Ascending aorta (tissue), 2 donors: ENCODE data around the gene DSE. TPM values are rescaled to one million over a fixed set of nuclear protein-coding genes. Genes with fewer than 3 reads are reported as not detected.

ENCODE experiments used
- DNase-seq, 2 donors: peaks; one replicate each; pipeline ENCODE4 v3.0.0-alpha.2; 2019; ENCODE audit warnings: low spot score in 2 of 2
- H3K27ac ChIP-seq, 2 donors: fragments of 200-600 bp; sonication (generic); one replicate each; pipeline ENCODE4 v1.5.1; 2016 to 2017; ENCODE audit warnings: mild to moderate bottlenecking in 1 of 2
- H3K27me3 ChIP-seq: fragments of 200-600 bp; sonication (generic); one replicate; pipeline ENCODE4 v1.5.1; 2017
- H3K36me3 ChIP-seq, 2 donors: fragments of 200-600 bp; sonication (generic); one replicate each; pipeline ENCODE4 v1.5.1; 2016
- H3K4me1 ChIP-seq, 2 donors: fragments of 200-600 bp; sonication (generic); one replicate each; pipeline ENCODE4 v1.5.1; 2016 to 2017; ENCODE audit warnings: mild to moderate bottlenecking in 1 of 2
- H3K4me3 ChIP-seq, 2 donors: fragments of 200-600 bp; sonication (generic); one replicate each; pipeline ENCODE4 v1.5.1; 2016 to 2017; ENCODE audit warnings: mild to moderate bottlenecking in 1 of 2
- H3K9me3 ChIP-seq, 2 donors: fragments of 200-600 bp; sonication (generic); one replicate each; pipeline ENCODE4 v1.5.1; 2016
- intact Hi-C: fragments of 100-400 bp; cut with DNase I; formaldehyde crosslinking; loops from one replicate; pipeline ENCODE4 v1.15.1; 2023
- total RNA-seq: library from RNA; depleted of rRNA; stranded (reverse); fragments of >200 nt; gene quantifications from one replicate; pipeline ENCODE4 v1.1.0, GENCODE V29; 2016
- TF ChIP-seq, protein P1 (sequence below), 3 experiments: fragments of 200-600 bp in 2 of 3; fragments of 450-650 bp in 1 of 3; sonication (generic) in 2 of 3; IDR thresholded peaks; one replicate each; pipeline ENCODE4 v1.5.1; 2016 to 2019; ENCODE audit warnings: antibody characterized with exemption in 3 of 3, mild to moderate bottlenecking in 1 of 3, moderate library complexity in 1 of 3

The DSE gene
- total RNA-seq, 1 donor from 2014 or later: 27.6 TPM

GRCh38 chr6:116400328-116400727 lies 29.6 kb downstream of the DSE start:
- no peak overlapping the region for H3K4me3 ChIP-seq
- TF ChIP-seq, protein P1, sequence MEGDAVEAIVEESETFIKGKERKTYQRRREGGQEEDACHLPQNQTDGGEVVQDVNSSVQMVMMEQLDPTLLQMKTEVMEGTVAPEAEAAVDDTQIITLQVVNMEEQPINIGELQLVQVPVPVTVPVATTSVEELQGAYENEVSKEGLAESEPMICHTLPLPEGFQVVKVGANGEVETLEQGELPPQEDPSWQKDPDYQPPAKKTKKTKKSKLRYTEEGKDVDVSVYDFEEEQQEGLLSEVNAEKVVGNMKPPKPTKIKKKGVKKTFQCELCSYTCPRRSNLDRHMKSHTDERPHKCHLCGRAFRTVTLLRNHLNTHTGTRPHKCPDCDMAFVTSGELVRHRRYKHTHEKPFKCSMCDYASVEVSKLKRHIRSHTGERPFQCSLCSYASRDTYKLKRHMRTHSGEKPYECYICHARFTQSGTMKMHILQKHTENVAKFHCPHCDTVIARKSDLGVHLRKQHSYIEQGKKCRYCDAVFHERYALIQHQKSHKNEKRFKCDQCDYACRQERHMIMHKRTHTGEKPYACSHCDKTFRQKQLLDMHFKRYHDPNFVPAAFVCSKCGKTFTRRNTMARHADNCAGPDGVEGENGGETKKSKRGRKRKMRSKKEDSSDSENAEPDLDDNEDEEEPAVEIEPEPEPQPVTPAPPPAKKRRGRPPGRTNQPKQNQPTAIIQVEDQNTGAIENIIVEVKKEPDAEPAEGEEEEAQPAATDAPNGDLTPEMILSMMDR (IDR thresholded peaks at IDR 0.05): no peak
- intact Hi-C loops: no loop called here
- H3K27ac ChIP-seq: no peak overlapping the region
- no peak for DNase-seq
- H3K9me3 ChIP-seq: no peaks in the 10 kb centered on the region
- H3K4me1 ChIP-seq: peaks cover 5 to 64% of the 10 kb centered on the region in 2 donors
- H3K36me3 ChIP-seq: no peaks in the 10 kb centered on the region
- no peaks in the 10 kb centered on the region for H3K27me3 ChIP-seq

GRCh38 chr6:116402108-116402937 lies 31.6 kb downstream of the DSE start:
- TF ChIP-seq, protein P1 (IDR thresholded peaks at IDR 0.05): no peak
- Histone ChIP-seq H3K4me3 (no peak overlapping the region), H3K27ac (no peak overlapping the region), H3K27me3 (no peaks in the 10 kb centered on the region), H3K36me3 (no peaks in the 10 kb centered on the region), H3K4me1 (peaks cover 7 to 67% of the 10 kb centered on the region in 2 donors), H3K9me3 (no peaks in the 10 kb centered on the region)
- DNase-seq: no peak
- intact Hi-C loops: no loop called here

GRCh38 chr6:116403205-116403604 lies 32.5 kb downstream of the DSE start:
- TF ChIP-seq, protein P1 (IDR thresholded peaks at IDR 0.05): no peak
- Histone ChIP-seq H3K27me3 (no peaks in the 10 kb centered on the region), H3K4me3 (no peak overlapping the region), H3K27ac (no peak overlapping the region), H3K9me3 (no peaks in the 10 kb centered on the region), H3K36me3 (no peaks in the 10 kb centered on the region), H3K4me1 (peaks cover 7 to 60% of the 10 kb centered on the region in 2 donors)
- intact Hi-C loops: no loop called here
- no peak for DNase-seq

GRCh38 chr6:116404696-116405095 lies 33.9 kb downstream of the DSE start:
- no peak for DNase-seq
- Histone ChIP-seq H3K27me3 (no peaks in the 10 kb centered on the region), H3K36me3 (no peaks in the 10 kb centered on the region), H3K27ac (peak overlapping the region; percentile 66 to 73), H3K4me3 (peak overlapping the region in 1 of 2 donors; percentile 50), H3K4me1 (peaks cover 7 to 45% of the 10 kb centered on the region in 2 donors), H3K9me3 (no peaks in the 10 kb centered on the region)
- TF ChIP-seq, protein P1 (IDR thresholded peaks at IDR 0.05): no peak
- intact Hi-C loops: no loop called here

DNA sequence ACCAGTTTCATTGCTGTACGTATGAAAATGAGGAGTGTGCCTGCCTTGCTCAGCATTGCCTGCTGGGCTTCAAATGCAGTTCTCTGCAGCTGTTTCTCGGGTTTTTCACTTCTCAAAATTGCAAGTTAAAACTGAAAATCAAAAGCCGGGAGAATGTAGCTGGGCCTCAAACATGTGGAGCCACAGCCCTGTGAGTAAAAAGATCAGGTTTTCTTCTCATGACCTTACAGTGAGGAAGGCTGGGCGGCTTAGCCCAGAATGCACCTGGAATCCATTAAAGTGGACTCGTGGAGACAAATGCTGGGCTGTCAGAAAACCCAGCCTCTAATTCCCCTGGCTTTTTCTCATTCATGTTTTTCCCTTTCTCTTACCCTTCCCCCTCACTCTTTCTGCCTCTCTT lies 34.4 kb downstream of the DSE start:
- intact Hi-C loops: no loop called here
- peak overlapping the region; percentile 24 to 50 for H3K4me3 ChIP-seq
- DNase-seq: no peak
- H3K27ac ChIP-seq: peak overlapping the region; percentile 66 to 73
- H3K36me3 ChIP-seq: no peaks in the 10 kb centered on the region
- H3K9me3 ChIP-seq: no peaks in the 10 kb centered on the region
- H3K27me3 ChIP-seq: no peaks in the 10 kb centered on the region
- TF ChIP-seq, protein P1 (IDR thresholded peaks at IDR 0.05): no peak
- H3K4me1 ChIP-seq: peaks cover 7 to 41% of the 10 kb centered on the region in 2 donors
